GM12864 (cell line): ENCODE data around the gene ABCA8.
"Not testable (repeated sequence)": the region's sequence is repeated elsewhere in the genome, so short reads cannot be mapped to it uniquely, and the experiment has no call there.

Experiments
- DNase-seq: peaks from one replicate; pipeline ENCODE4 v3.0.0-alpha.2; 2011; ENCODE audit warnings: low read depth
- H3K4me3 ChIP-seq: 2 replicates; pipeline ENCODE4 v1.5.1; 2011; ENCODE audit warnings: mild to moderate bottlenecking, low read depth, low read length, control low read depth
- CTCF ChIP-seq: IDR thresholded peaks from 2 replicates; pipeline ENCODE4 v1.5.1; 2011; ENCODE audit warnings: low read depth, mild to moderate bottlenecking, moderate library complexity, low read length, control low read depth, inconsistent platforms; ENCODE audit errors: missing control alignments

Gene ABCA8

GRCh38 chr17:68824707-68825106 lies 130.5 kb downstream of the ABCA8 start:
- H3K4me3 ChIP-seq = no peak overlapping the region
- no peak for DNase-seq
- no peak for TF ChIP-seq CTCF

GRCh38 chr17:68824185-68824584 lies 131.0 kb downstream of the ABCA8 start:
- not testable (repeated sequence) for H3K4me3 ChIP-seq, DNase-seq

GRCh38 chr17:68822719-68823289 lies 132.4 kb downstream of the ABCA8 start:
- no peak for TF ChIP-seq CTCF
- no peak overlapping the region for H3K4me3 ChIP-seq
- DNase-seq = no peak

GRCh38 chr17:68821860-68822696 lies 133.1 kb downstream of the ABCA8 start:
- DNase-seq = no peak
- H3K4me3 ChIP-seq = no peak overlapping the region
- no peak for TF ChIP-seq CTCF

GRCh38 chr17:68820825-68821481 lies 134.2 kb downstream of the ABCA8 start:
- no peak for DNase-seq
- no peak for TF ChIP-seq CTCF
- no peak overlapping the region for H3K4me3 ChIP-seq

- no peak overlapping the region for H3K4me3 ChIP-seq
- no peak for DNase-seq
- TF ChIP-seq CTCF = no peak
These were observed 134.7 kb downstream of the ABCA8 start for GRCh38 chr17:68820476-68820824.

GRCh38 chr17:68819465-68819864 lies 135.7 kb downstream of the ABCA8 start:
- no peak for TF ChIP-seq CTCF
- DNase-seq = no peak
- no peak overlapping the region for H3K4me3 ChIP-seq
